ENCODE data around the gene GDF2.

DNA sequence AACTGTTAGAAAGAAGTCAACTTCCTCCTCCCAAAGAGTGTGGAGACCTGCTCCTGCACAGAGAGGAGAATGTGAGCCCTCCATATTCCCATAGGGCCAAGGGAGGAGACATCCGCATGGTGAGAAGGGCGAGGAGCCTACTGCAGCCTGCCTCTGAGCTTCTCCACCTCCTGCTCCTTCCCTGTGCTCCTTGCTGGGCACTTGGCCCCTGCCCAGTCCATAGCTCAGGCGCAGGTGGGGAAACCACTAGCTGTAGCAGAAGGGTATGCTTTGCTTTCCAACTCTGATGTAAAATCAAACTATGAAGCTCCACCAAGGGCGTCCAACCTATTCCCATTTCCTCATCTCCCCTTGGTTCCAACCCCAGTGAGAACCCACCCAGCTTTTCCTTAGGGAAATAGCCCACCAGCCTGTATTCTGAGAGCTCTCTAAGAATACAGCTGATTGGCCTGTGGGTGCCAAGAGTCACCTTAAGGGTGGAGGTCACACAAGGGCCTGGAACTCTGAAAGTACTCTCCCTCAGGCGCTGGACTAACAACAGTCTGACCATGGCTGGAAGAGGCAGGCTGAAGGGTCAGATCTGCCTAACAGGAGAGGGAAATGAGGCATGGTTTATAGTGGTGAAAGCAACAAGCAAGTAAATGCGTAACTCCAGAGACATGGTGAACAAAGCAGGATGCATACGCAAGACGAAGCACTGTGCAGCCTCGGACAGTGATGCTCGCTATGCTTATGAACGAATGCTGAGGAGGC, 47.9 kb downstream of the GDF2 start:
- TF ChIP-seq, protein P1, sequence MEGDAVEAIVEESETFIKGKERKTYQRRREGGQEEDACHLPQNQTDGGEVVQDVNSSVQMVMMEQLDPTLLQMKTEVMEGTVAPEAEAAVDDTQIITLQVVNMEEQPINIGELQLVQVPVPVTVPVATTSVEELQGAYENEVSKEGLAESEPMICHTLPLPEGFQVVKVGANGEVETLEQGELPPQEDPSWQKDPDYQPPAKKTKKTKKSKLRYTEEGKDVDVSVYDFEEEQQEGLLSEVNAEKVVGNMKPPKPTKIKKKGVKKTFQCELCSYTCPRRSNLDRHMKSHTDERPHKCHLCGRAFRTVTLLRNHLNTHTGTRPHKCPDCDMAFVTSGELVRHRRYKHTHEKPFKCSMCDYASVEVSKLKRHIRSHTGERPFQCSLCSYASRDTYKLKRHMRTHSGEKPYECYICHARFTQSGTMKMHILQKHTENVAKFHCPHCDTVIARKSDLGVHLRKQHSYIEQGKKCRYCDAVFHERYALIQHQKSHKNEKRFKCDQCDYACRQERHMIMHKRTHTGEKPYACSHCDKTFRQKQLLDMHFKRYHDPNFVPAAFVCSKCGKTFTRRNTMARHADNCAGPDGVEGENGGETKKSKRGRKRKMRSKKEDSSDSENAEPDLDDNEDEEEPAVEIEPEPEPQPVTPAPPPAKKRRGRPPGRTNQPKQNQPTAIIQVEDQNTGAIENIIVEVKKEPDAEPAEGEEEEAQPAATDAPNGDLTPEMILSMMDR (conservative IDR thresholded peaks at IDR 0.05 in 1 of 2, IDR thresholded peaks at IDR 0.05 in 1 of 2; ENCODE audit: extremely low read depth in 1 of 2, insufficient read depth in 1 of 2, low read depth in 1 of 2, low read length in 2 of 2), result no peak
- TF ChIP-seq EZH2 (IDR thresholded peaks at IDR 0.05; ENCODE audit: borderline replicate concordance, low read length), result no peak

Measured in mammary epithelial cell (primary cell).